HG02943 (cell line): ENCODE results near the gene C3orf22.

Experiments
- ATAC-seq: cut with Tn5 transposase; IDR thresholded peaks from one replicate; pipeline ENCODE4 v1.9.1; 2021; ENCODE audit warnings: mild to moderate bottlenecking, low read depth, moderate library complexity; ENCODE audit not compliant: unreplicated experiment

The C3orf22 gene

GRCh38 chr3:126528800-126529541 lies 29.8 kb downstream of the C3orf22 start:
- no peak for ATAC-seq

- no peak for ATAC-seq
Measured at GRCh38 chr3:126528419-126528799, 30.3 kb downstream of the C3orf22 start.

- no peak for ATAC-seq
Measured at GRCh38 chr3:126527455-126528211, 31.1 kb downstream of the C3orf22 start.

- ATAC-seq, result no peak
Measured at GRCh38 chr3:126527006-126527405, 31.7 kb downstream of the C3orf22 start.

- ATAC-seq, result no peak
Measured at GRCh38 chr3:126526668-126527005, 32.1 kb downstream of the C3orf22 start.

GRCh38 chr3:126525853-126526667 lies 32.7 kb downstream of the C3orf22 start:
- no peak for ATAC-seq

GRCh38 chr3:126525091-126525852 lies 33.5 kb downstream of the C3orf22 start:
- no peak for ATAC-seq

- no peak for ATAC-seq
Measured at GRCh38 chr3:126524429-126524988, 34.2 kb downstream of the C3orf22 start.

GRCh38 chr3:126523745-126524428 lies 34.8 kb downstream of the C3orf22 start, which contains the start of gene CHST13:
Gene CHST13 (plus strand): TSS chr3:126524155. CDS start chr3:126524333, 178 bp downstream.
- ATAC-seq, result no peak

GRCh38 chr3:126522363-126522788 lies 36.4 kb downstream of the C3orf22 start:
- no peak for ATAC-seq

GRCh38 chr3:126521122-126521891 lies 37.4 kb downstream of the C3orf22 start:
- ATAC-seq, result no peak

GRCh38 chr3:126519506-126520455 lies 39.0 kb downstream of the C3orf22 start:
- no peak for ATAC-seq

- no peak for ATAC-seq
Measured at GRCh38 chr3:126518779-126519177, 40.0 kb downstream of the C3orf22 start.

GRCh38 chr3:126517986-126518778 lies 40.5 kb downstream of the C3orf22 start:
- ATAC-seq, result no peak

- ATAC-seq, result no peak
Measured at GRCh38 chr3:126517291-126517951, 41.3 kb downstream of the C3orf22 start, which contains the start of gene UROC1. Gene UROC1 (minus strand): TSS chr3:126517773. CDS start chr3:126517719, 54 bp downstream.

GRCh38 chr3:126516936-126517290 lies 41.8 kb downstream of the C3orf22 start:
- no peak for ATAC-seq
